ENCODE measurements around the gene ZNF710.

DNA sequence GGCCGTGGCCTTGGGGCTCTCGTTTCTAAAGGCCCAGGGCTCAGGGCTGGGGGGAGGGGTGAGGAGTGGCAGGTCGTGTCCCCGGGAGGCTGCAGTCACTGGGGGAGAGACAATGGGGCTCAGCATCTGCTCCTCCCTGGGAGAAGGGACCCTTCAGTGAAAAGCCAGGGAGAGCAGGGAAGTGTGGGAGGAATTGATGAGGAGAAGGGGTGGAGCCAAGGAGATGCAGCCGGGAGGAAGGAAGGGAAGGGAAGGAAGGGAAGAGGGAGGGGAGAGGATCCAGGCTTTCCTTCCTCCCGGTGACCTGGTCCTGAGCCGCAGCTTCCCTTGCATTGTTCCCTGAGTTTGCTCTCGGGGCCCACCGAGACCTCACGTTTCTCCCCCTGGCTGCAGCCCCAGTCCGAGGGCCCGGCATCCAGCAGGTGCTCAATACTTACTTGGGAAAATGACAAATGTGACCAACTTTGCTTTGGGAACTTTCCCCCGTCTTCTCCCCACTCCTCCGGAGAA is 1.4 kb upstream of the ZNF710 start:
- TF ChIP-seq, protein P1, sequence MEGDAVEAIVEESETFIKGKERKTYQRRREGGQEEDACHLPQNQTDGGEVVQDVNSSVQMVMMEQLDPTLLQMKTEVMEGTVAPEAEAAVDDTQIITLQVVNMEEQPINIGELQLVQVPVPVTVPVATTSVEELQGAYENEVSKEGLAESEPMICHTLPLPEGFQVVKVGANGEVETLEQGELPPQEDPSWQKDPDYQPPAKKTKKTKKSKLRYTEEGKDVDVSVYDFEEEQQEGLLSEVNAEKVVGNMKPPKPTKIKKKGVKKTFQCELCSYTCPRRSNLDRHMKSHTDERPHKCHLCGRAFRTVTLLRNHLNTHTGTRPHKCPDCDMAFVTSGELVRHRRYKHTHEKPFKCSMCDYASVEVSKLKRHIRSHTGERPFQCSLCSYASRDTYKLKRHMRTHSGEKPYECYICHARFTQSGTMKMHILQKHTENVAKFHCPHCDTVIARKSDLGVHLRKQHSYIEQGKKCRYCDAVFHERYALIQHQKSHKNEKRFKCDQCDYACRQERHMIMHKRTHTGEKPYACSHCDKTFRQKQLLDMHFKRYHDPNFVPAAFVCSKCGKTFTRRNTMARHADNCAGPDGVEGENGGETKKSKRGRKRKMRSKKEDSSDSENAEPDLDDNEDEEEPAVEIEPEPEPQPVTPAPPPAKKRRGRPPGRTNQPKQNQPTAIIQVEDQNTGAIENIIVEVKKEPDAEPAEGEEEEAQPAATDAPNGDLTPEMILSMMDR (IDR thresholded peaks at IDR 0.05) = no peak
- TF ChIP-seq POLR2A (IDR thresholded peaks at IDR 0.05) = no peak

Data from testis (tissue), 2 donors.